Neural cell (in vitro differentiated cells): ENCODE data around the gene SLC25A21. TPM values are rescaled to one million over a fixed set of nuclear protein-coding genes. Genes with fewer than 3 reads are reported as not detected.

Experiments
- H2AFZ ChIP-seq: fragments of 200-600, 300-800 bp; sonication (generic), shearing (Covaris generic); 2 replicates; pipeline ENCODE4 v1.6.0; 2014; ENCODE audit warnings: low read depth, mild to moderate bottlenecking, antibody characterized with exemption, low read length, moderate library complexity
- H3F3A ChIP-seq: fragments of 200-600 bp; shearing (Covaris generic); 2 replicates; pipeline ENCODE4 v1.6.1; 2016; ENCODE audit warnings: mild to moderate bottlenecking, moderate library complexity, mixed read lengths, antibody characterized with exemption, low read length; ENCODE audit not compliant: insufficient read depth, poor library complexity, severe bottlenecking
- H3K27ac ChIP-seq: fragments of 200-600, 300-800 bp; sonication (generic), shearing (Covaris generic); 2 replicates; pipeline ENCODE4 v1.5.1; 2014; ENCODE audit warnings: mild to moderate bottlenecking, low read length, moderate library complexity
- H3K27me3 ChIP-seq: fragments of 300-800, 200-600 bp; sonication (generic), shearing (Covaris generic); 2 replicates; pipeline ENCODE4 v1.6.0; 2014; ENCODE audit warnings: mild to moderate bottlenecking, low read depth, low read length, moderate library complexity; ENCODE audit not compliant: insufficient read depth
- H3K36me3 ChIP-seq: fragments of 300-800, 200-600 bp; sonication (generic), shearing (Covaris generic); 2 replicates; pipeline ENCODE4 v1.5.1; 2014; ENCODE audit warnings: mild to moderate bottlenecking, antibody characterized with exemption, low read length, moderate library complexity; ENCODE audit not compliant: insufficient read depth
- H3K4me2 ChIP-seq: fragments of 300-800, 200-600 bp; sonication (generic), shearing (Covaris generic); 2 replicates; pipeline ENCODE4 v1.6.0; 2014; ENCODE audit warnings: mild to moderate bottlenecking, low read length
- H3K4me3 ChIP-seq: fragments of 300-800, 200-600 bp; sonication (generic), shearing (Covaris generic); 2 replicates; pipeline ENCODE4 v1.5.1; 2014; ENCODE audit warnings: mild to moderate bottlenecking, low read length, moderate library complexity
- H3K79me2 ChIP-seq: fragments of 200-600 bp; shearing (Covaris generic); replicated peaks from 2 replicates; pipeline ENCODE4 v1.6.0; 2014; ENCODE audit warnings: mild to moderate bottlenecking, low read length, moderate library complexity; ENCODE audit not compliant: insufficient read depth
- H3K9ac ChIP-seq: fragments of 300-800, 200-600 bp; sonication (generic), shearing (Covaris generic); 2 replicates; pipeline ENCODE4 v1.6.1; 2016; ENCODE audit warnings: mild to moderate bottlenecking, low read length, mixed read lengths
- H3K9me2 ChIP-seq: fragments of 200-600 bp; shearing (Covaris generic); 2 replicates; pipeline ENCODE4 v1.6.1; 2016; ENCODE audit warnings: mild to moderate bottlenecking, low read length, mixed read lengths; ENCODE audit not compliant: insufficient read depth
- H3K9me3 ChIP-seq: fragments of 200-600, 300-800 bp; sonication (generic), shearing (Covaris generic); 2 replicates; pipeline ENCODE4 v1.6.1; 2016; ENCODE audit warnings: mild to moderate bottlenecking, mixed run types, low read length, moderate library complexity, mixed read lengths
- H4K20me1 ChIP-seq: fragments of 200-600 bp; shearing (Covaris generic); 2 replicates; pipeline ENCODE4 v1.6.1; 2016; ENCODE audit warnings: mild to moderate bottlenecking, mixed run types; ENCODE audit not compliant: insufficient read depth
- CTCF ChIP-seq: fragments of 450-650 bp; IDR thresholded peaks from 2 replicates; pipeline ENCODE4 v1.5.1; 2014; ENCODE audit warnings: antibody characterized with exemption, mild to moderate bottlenecking, moderate library complexity; ENCODE audit not compliant: poor library complexity, severe bottlenecking
- EP300 ChIP-seq: fragments of 450-650 bp; conservative IDR thresholded peaks from 2 replicates; pipeline ENCODE4 v1.6.1; 2014; ENCODE audit warnings: antibody characterized with exemption, mild to moderate bottlenecking, moderate library complexity; ENCODE audit not compliant: poor library complexity, severe bottlenecking
- EZH2 ChIP-seq: fragments of 200-600, 300-800 bp; shearing (Covaris generic), sonication (generic); IDR thresholded peaks from 2 replicates; pipeline ENCODE4 v1.6.1; 2014; ENCODE audit warnings: antibody characterized with exemption, low read length, borderline replicate concordance, mild to moderate bottlenecking; ENCODE audit not compliant: insufficient read depth, poor library complexity, severe bottlenecking
- MXI1 ChIP-seq: fragments of 450-650 bp; conservative IDR thresholded peaks from 2 replicates; pipeline ENCODE4 v1.6.1; 2014; ENCODE audit warnings: antibody characterized with exemption, mild to moderate bottlenecking; ENCODE audit not compliant: poor library complexity, severe bottlenecking
- POLR2AphosphoS5 ChIP-seq: IDR thresholded peaks from 2 replicates; pipeline ENCODE4 v1.6.1; 2012
- RAD21 ChIP-seq: fragments of 450-650 bp; conservative IDR thresholded peaks from 2 replicates; pipeline ENCODE4 v1.6.1; 2014; ENCODE audit warnings: antibody characterized with exemption, mild to moderate bottlenecking, moderate library complexity
- REST ChIP-seq: IDR thresholded peaks from 2 replicates; pipeline ENCODE4 v1.6.1; 2012; ENCODE audit warnings: borderline replicate concordance
- SMC3 ChIP-seq: fragments of 450-650 bp; conservative IDR thresholded peaks from 2 replicates; pipeline ENCODE4 v1.6.1; 2014; ENCODE audit warnings: antibody characterized with exemption, mild to moderate bottlenecking, moderate library complexity; ENCODE audit not compliant: poor library complexity
- TAF1 ChIP-seq: IDR thresholded peaks from 2 replicates; pipeline ENCODE4 v1.6.1; 2012; ENCODE audit warnings: low read depth
- polyA plus RNA-seq: library from polyadenylated mRNA; depleted of rRNA; stranded (reverse); fragments of >200 nt; gene quantifications from 2 replicates; pipeline ENCODE4 v1.2.3, GENCODE V29; 2014

SLC25A21 gene
- polyA plus RNA-seq, 1 donor from 2014 or later = 0.35 TPM

- Histone ChIP-seq H2AFZ (no peak overlapping the region), H3F3A (no peaks in the 10 kb centered on the region), H3K9ac (no peak overlapping the region), H3K9me3 (no peaks in the 10 kb centered on the region), H4K20me1 (no peaks in the 10 kb centered on the region), H3K79me2 (no peaks in the 10 kb centered on the region), H3K27ac (no peak overlapping the region), H3K27me3 (no peaks in the 10 kb centered on the region), H3K36me3 (no peaks in the 10 kb centered on the region), H3K9me2 (no peaks in the 10 kb centered on the region), H3K4me2 (no peak overlapping the region), H3K4me3 (no peak overlapping the region)
- no peak for TF ChIP-seq CTCF
- no peak for TF ChIP-seq POLR2AphosphoS5
- no peak for TF ChIP-seq EZH2
- no peak for TF ChIP-seq TAF1
- TF ChIP-seq RAD21 = no peak
- TF ChIP-seq MXI1 = no peak
- TF ChIP-seq EP300 = no peak
- no peak for TF ChIP-seq SMC3
- no peak for TF ChIP-seq REST
Observed at GRCh38 chr14:36718216-36718615, 454.2 kb downstream of the SLC25A21 start.

GRCh38 chr14:36717363-36717762, 455.0 kb downstream of the SLC25A21 start:
- no peaks in the 10 kb centered on the region for H3K36me3 ChIP-seq
- TF ChIP-seq REST (no peak), CTCF (no peak)
- H3F3A ChIP-seq = no peaks in the 10 kb centered on the region
- no peak overlapping the region for H3K4me2 ChIP-seq
- no peak overlapping the region for H3K9ac ChIP-seq
- H2AFZ ChIP-seq = no peak overlapping the region
- H4K20me1 ChIP-seq = no peaks in the 10 kb centered on the region
- H3K27ac ChIP-seq = no peak overlapping the region
- no peaks in the 10 kb centered on the region for H3K79me2 ChIP-seq
- no peaks in the 10 kb centered on the region for H3K9me3 ChIP-seq
- H3K4me3 ChIP-seq = no peak overlapping the region
- no peaks in the 10 kb centered on the region for H3K9me2 ChIP-seq
- H3K27me3 ChIP-seq = no peaks in the 10 kb centered on the region
